GM23248 (cell line): Measurements from ENCODE around the gene LCE1A.

Experiments
- EZH2 ChIP-seq: fragments of 200-600 bp; sonication (generic); IDR thresholded peaks from 2 replicates; pipeline ENCODE4 v1.6.1; 2018; ENCODE audit warnings: antibody characterized with exemption, mild to moderate bottlenecking; ENCODE audit not compliant: insufficient read depth, poor library complexity, severe bottlenecking
- EZH2phosphoT487 ChIP-seq: fragments of 200-600 bp; sonication (generic); IDR thresholded peaks from 2 replicates; pipeline ENCODE4 v1.6.1; 2018; ENCODE audit warnings: antibody characterized with exemption, moderate library complexity, mild to moderate bottlenecking, low read depth; ENCODE audit not compliant: insufficient read depth

DNA sequence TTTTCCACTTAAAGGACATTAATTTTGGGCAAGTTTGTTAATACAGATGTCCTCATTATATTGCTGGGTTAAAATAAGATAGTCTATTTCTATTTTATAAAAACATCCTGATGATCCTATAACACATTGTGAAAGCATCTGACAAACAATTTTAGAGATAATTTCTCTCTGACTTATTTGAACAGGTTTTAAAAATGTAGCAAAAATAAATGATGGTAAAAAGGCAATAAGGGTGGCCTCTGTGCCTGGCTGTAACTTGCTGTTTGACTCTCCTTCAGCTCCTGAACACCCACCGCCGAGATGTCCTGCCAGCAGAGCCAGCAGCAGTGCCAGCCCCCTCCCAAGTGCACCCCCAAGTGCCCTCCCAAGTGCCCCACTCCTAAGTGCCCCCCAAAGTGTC lies at the start of gene LCE1A:
- TF ChIP-seq EZH2phosphoT487 (no peak), EZH2 (no peak)
